HG02840 (cell line): ENCODE measurements around the gene GGACT.
A peak's percentile ranks its signal among the peaks of the same experiment; 100 is the strongest.
"Not testable (repeated sequence)": the region's sequence is repeated elsewhere in the genome, so short reads cannot be mapped to it uniquely, and the experiment has no call there.

Source experiments
- ATAC-seq: cut with Tn5 transposase; IDR thresholded peaks from one replicate; pipeline ENCODE4 v1.9.1; 2021; ENCODE audit warnings: mild to moderate bottlenecking, moderate library complexity, moderate number of reproducible peaks; ENCODE audit not compliant: unreplicated experiment, low FRiP score

Gene GGACT

DNA sequence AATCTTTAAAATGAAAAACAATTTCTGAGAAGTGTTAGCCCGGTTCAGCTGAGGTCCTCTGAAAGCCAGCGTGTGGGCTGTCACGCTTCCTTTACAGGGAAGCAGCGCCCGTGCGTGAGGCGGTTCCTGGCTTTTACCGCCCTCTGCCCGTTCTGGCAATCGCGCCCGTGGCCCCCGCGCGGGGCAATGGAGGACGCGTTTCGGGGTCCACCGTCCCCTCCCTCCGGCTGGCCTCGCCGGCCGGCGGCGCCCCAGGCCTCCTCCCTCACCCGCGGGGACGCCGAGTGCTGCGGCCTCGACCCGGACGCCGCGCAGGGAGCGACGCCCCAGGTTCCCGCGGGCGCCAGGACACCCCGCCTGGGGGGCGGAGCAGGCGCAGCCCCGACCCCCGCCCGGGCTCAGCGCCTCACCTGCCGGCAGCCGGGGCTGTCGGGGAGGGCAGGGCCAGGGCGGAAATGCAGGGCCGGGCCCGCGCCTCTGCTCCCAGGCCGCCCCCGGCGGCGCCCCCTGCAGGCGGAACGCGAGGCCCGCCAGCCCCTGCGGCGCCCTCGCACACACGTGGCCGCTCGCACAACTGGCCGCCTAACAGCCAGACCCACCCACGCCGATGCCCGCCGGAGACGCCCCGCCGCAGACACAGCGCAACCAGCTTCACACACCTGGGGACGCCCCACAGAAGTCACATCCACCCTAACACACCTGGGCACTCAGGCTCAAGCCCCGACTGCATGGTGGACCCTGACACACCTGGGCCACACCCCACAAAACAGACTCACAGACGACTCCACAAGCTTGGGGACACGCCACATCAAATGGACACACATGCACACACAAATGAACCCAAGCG lies at the start of gene GGACT:
GGACT (minus strand) TSS at position 459 of the 847 bp plus-strand sequence. CDS start 56,198 bp downstream, outside the sequence.
- peak; percentile 86 for ATAC-seq

DNA sequence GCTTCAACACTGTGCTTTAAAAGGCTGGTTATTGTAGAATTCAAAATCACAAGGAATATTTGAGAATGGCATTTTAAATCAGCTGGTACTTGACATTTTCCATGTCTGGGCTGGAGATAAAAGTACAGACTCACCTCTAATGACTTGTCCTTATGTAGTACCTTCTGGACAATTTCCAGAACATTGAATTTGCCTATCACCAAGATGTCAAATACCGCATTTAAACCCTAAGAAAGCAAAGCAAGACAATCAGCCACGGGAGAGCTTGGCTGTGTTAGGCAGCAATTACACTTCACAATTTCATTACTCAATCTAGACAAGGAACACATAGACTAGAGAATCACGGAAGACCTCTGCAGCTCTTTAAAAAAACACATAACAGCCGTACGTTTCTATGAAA lies 49.2 kb upstream of the GGACT start:
- ATAC-seq: no peak

DNA sequence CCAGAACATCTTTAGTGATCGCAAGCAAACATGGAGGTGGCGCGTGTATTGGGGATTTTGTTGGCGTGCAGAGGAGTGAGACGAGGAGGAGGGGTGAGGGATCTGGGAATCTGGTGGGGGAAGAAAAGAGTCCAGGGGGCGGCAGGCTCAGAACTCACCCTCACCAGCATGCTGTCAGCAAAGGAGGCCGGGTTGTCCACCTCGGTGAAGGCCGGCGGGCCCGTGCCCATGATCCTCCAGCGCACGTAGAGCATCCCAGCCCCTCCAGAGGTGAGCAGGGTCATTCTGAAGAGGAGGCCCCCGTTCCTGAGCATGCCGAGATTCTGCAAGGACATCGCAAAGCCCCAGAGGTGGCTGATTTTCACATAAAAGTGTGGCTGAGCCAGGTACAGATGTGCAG lies 48.8 kb upstream of the GGACT start:
- no peak for ATAC-seq

DNA sequence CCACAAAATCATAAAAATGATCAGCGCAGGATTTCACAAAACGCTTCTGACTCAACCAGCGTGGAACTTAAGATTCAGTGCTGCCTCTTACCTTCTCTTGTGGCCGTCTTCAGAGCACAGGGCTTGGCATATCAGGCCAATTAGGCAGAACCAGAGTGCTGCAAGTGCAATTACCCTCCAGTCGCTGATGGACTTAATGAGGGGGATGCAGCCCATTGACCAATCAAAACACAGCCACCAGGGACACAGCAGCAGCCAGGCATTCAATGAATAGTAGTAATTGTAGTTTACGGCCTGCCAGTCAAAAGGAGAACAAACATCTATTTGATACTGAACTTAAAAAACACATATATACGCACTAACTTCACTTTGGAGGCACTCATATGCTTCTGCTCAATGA lies 47.9 kb upstream of the GGACT start:
- ATAC-seq: no peak

DNA sequence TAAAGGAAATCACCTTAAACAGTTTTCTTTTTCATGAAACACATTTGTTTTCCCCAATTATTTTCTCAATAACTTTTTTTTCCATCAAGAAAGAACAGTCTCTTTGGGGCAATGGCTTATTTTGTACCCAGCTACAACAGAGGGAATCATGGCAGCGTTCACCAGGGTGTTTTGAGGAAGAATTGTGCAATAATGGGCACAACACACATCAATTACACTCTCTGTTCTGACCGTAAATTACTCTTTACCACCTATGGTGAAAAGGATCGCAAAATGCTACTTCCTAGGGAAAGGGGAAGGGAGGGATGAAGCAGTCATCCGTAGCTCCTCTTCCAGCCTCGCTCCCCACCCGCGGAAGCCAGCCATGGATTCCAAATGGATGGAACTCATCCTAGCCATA lies 47.4 kb upstream of the GGACT start:
- ATAC-seq: no peak

DNA sequence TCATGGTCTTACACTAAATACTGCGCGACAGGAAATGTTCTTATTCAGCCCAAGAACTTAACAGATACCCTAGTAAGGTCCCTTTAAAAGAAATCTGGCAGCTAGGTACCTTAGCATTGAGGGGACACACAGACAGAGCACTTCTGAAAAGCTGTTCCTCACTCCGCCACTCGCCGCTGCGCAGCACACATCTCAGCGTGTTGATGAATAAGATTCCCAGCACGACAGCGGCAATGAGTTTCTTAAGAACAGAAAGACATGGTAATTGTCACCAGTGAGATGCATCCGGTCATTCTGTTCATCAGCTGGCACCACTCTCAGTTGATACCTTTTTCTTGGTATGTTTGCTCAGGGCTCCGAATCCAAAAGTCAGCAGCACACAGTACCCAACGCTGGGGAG lies 46.1 kb upstream of the GGACT start:
- ATAC-seq: no peak

DNA sequence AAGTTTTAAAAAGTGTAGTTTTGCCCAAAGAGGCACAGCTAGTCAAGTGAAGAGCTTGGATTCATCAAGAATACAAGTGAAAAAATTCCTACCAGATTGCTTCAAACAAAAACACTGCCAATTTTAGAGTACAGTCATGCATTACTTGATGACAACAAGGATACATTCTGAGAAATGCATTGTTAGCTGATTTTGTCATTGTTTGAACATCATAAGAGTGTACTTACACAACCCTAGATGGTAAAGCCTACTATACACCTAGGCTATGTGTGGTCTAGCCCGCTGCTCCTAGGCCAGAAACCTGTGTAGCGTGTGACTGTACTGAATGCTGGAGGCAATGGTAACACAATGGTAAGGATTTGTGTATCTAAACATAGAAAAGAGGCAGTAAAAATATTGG lies 44.9 kb upstream of the GGACT start:
- no peak for ATAC-seq

DNA sequence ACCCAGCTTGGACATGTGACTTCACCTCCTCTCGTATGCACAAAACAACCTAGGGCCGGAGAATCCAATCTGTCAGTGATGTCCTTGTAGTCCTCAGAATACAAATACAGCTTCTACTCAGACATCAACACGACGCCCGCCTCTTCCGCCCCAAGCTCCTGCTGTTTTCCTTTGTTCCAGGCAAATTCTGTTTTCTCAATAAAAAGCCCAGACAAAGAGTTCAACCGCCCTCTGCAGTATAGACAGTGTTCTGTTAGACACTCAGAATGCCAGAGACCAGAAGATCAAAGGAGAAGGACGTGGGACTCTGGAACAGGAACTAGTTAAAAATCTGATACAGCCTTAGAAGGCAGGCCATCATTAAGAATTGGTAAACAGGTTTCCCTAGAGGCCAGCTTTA lies 42.0 kb upstream of the GGACT start:
- ATAC-seq: no peak

DNA sequence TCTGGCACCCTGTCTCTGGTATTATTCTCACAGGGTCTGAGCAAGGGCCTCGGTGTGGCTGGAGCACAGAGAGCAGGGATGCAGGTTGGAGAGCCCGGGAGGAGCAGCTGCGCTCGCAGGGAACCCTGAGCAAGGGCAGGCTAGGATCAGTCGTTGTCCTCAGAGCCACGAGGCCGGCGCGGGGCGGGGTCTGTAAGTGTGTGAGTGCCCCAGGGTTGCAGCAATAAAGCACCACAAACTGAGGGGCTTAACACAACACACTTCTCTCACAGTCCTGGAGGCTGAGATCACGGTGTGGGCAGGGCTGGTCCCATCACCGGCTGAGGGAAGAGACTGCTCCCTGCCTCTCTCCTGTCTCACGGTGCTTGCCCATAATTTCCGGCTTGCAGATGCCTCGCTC lies 38.5 kb upstream of the GGACT start:
- no peak for ATAC-seq

DNA sequence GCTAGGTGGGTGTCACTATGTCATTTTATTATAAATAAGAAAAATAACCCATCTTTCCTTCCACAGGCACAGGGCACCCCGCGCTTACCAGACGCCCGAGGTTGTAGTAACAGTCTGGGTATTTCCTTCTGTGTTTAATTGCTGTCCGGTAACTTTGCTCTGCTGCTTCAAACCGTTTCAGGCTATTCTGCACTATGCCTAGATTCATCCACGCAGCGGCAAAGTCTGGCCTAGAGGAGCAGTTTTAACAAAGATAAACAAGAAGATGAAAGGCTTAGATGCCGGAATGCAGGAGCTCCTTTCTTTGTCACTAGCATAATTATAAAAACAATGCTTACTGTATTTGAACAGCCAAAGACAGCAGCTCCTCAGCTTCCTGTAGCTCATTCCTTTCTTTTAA lies 36.9 kb upstream of the GGACT start:
- no peak for ATAC-seq

DNA sequence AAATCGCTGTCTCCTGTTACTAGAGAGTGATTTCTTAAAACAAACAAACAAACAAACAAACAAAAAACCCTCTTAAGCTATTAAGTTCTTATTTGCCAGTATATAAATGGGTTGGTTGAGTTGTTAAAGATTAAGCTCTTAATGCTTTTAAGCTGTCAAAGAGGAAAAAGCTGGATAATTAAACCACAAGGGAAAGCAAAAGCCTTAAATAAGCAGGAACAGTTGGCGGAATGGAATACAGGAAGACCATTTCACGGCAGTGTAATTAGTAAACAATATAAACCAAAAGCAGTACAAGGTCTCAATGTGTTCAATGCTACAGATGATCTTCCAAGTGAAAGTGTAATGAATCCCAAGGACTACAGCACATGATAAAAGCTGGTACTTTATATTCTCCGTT lies 32.2 kb upstream of the GGACT start:
- no peak for ATAC-seq

DNA sequence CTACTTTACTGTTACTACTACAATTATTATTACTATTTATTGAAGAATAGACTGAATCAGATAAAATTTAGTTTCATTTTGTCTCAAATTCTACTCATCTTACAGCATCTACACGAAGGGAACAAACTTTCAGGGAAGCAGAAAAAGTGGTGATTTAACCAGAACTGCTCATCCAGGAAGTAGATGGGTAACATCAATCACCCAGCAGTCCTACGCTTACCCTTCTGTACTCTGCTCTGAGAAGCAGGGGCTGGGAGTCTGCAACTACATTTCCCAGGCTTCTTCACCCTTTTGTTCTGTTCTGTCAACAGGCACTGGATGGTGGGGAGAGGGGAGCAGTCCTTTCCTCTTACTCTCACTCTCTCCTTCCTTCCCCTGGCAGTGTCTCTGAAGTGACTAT lies 31.4 kb upstream of the GGACT start:
- ATAC-seq: no peak

DNA sequence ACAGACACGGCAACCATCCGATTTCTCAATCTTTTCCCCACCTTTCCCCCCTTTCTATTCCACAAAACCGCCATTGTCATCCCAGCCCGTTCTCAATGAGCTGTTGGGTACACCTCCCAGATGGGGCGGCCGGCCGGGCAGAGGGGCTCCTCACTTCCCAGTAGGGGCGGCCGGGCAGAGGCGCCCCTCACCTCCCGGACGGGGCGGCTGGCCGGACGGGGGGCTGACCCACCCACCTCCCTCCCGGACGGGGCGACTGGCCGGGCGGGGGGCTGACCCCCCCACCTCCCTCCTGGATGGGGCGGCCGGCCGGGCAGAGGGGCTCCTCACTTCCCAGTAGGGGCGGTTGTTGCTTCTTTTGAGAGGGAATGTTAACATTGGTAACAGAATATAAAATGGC lies 30.3 kb upstream of the GGACT start:
- not testable (repeated sequence) for ATAC-seq

DNA sequence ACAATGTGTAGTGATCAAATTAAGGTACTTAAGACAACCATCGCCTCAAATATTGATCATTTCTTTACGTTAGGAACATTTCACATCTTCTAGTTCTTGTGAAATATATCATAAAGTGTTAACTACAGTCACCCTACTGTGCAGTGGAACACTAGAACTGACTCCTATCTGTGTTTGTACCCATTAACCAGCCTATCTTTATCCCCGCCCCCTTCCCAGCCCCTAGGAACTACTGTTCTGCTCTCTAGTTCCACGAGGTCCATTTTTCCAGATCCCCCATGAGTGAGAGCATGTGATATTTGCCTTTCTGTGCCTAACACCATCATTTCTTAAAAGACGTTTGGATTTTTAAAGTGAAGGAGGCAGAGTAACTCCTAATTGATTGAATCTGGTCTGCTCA lies 24.4 kb upstream of the GGACT start:
- ATAC-seq: no peak

DNA sequence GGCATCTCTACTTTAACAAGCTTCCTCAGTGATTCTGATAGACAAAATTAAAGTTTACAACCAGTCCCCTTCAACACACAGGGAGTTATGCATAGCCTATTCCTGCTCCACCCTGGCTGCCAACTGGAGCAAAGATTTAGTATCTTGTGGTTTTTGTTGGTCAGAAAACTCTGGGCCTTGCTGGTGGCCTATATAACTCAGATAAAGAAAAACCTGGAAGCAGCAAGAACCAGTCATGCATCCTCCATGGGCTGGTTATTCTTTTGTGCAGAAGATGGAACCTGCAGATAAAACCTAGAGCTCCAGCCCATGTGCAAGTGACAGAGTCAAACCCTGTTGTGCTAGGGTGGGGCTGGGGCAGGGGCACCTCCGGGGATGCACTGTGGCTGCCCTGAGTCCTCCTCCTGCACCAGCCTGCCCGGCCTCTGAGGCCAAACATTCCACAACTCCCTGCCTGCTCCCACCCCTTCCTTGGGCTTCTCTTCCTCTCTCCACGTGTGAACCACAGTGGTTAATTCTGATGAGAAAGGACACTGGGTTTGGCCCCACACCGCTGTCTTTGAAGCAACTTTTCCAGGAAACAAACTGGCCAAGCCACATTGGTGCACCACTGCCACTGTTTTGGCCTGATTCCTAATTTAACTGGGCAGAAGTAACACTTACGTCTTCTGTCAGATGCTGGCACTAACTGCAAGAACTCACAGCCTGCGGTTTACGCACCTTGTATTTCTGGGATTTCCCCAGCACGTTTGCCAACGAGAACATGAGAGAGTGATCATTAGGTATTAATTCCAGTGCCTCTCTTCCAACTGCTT lies 23.3 kb upstream of the GGACT start:
- ATAC-seq: no peak

DNA sequence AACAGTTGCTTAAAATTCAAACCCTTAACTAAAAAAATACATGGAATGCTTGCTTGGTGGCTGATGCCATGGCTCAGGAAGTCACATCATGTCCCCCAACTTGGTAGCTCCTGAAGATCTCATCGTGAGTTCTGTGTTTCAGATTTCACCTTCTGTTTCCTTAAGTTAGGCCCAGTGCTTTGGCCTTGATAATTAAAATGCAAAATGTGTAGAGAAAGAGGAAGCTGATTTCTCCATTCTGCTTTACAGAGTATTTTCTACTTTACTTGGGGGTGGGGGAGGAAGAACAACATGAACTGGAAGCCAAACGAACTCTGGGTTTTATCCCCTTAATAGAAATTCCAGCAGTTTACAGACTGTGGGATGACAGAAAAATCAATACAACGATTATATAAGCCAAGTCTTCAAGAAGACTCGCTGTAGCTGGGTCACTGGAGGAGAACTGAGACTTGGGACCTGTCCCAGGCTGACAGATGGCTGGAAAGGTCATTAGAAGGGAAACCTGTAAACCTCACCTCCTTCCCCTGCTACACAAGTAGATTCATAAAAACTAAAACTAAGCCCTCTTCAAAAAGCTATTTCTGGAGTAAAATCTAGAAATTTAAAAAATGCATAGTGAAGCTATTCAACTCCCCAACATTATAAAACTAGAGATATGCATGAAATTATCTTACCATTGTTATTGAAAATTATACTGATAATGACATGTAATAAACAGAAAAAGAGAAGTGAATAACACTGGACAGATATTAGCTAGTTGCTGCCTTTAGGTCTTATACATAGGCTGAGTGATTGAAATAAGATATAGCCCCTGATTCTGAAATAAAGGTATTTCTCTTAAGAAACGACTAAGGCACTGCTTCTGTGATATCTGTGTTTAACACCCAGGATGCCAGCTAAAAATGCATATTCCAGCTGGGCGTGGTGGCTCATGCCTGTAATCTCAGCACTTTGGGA lies 22.1 kb upstream of the GGACT start:
- peak; percentile 44 for ATAC-seq

DNA sequence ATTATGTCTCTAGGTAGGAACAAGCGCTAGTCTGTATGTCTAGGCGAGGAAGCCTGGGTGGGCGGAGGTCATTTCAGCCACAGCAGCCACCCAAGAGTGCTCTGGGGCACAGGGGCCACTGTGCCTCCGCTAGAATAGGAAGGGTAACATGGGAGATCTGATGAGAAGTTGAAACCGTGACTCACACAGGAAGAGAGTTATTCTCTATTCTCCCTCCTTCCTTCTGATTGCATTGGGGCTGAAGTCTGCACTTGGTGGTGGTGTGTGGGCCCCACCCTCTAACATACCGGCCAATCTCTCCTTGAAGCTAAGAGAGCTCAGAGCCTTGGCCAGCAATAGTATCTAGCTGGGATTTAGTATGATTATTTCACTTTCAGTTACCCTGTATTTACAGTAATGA lies 20.3 kb upstream of the GGACT start:
- peak; percentile 76 for ATAC-seq

DNA sequence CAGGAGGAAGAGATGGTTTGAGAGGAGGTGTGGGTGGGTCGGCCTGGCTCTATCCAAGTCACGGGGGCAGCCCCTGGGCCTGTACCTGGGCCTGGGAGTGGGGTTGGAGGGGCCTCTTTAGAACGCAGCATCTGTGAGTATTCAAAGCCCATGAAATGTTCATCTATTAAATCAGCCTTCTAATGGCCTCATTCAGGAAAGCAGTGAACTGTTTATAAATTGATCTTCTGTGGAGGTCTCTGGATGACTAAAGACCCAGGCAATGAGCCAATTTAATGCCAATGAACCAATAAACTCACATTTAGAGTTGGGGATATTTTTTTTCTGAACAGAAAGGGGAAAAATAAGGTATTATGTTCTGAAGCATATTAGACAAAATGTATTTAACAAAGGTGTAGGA lies 19.9 kb upstream of the GGACT start:
- no peak for ATAC-seq

DNA sequence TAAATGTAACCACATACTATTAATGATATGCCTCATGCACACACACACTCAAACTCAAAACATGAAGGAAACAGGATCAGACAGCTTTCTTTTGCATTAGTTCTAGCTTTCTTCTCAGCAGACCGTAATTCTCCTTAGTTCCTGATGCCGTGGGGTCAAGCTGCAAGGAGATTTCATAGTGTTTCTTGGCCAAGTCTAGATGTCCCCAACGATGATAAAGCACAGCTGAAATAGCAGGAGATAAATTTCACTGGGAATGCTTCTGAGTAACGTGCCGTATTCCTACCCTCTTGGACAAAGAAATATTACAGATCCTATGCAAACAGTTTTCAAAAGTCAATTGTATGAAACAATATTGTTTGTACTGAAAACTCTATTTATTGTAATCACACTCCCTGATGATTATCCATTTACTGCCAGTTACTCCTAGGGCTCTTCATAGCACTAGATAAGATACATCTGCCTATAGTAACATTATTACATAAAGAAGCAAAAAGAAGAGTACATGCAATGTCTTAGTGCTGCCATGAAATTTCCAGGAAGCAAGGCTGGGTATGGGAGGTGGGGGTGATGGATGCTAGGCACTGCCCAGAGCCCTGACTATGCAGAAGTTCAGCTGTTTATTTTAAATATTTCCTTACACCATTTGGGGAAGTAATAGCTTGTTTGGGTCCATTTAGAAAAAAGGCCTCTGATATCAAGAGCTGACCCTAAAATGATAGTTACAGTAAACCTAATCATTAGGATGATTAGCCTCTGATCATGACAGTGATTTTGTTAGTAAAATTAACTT lies 16.5 kb upstream of the GGACT start:
- no peak for ATAC-seq
